OCI-LY1 (cell line): ENCODE measurements around the gene MLLT3.

ENCODE experiments used
- CTCF ChIP-seq: fragments of 200-600 bp; sonication (generic), shearing (Covaris generic); IDR thresholded peaks from 2 replicates; pipeline ENCODE4 v1.5.1; 2017; ENCODE audit warnings: mild to moderate bottlenecking, antibody characterized with exemption, low read length, moderate library complexity, mixed read lengths
- EZH2 ChIP-seq: fragments of 200-600 bp; sonication (generic), shearing (Covaris generic); IDR thresholded peaks from 2 replicates; pipeline ENCODE4 v1.8.0; 2017; ENCODE audit warnings: borderline replicate concordance, mixed run types, mild to moderate bottlenecking, antibody characterized with exemption, low read length, moderate library complexity, mixed read lengths

DNA sequence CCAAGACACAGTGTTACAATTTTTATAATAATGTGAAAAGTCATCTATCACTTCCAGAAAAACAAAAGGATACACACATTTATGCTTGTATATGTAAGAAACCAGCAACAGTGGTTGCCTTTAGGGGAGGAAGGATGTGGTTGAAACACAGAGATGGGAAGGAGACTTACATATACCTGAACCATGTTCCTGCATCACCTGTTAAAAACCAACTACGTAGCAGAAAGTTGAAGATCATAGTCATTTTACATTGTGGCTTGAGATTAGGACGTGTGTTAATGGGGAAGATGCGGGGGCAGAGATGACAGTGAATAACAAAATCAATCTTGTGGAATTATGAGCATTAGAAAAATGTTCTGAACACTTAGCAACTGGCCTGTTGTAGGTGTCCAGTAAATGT is 307.3 kb downstream of the MLLT3 start:
- TF ChIP-seq CTCF (no peak), EZH2 (no peak)
